H7 (cell line): ENCODE measurements around the gene ZNRF1. TPM values are rescaled to one million over a fixed set of nuclear protein-coding genes. Genes with fewer than 3 reads are reported as not detected.
"Not testable (repeated sequence)": the region's sequence is repeated elsewhere in the genome, so short reads cannot be mapped to it uniquely, and the experiment has no call there.

Source experiments
- DNase-seq: peaks from one replicate; pipeline ENCODE4 v3.0.0; 2012
- H3K27me3 ChIP-seq: 2 replicates; pipeline ENCODE4 v1.6.0; 2011; ENCODE audit warnings: mild to moderate bottlenecking, low read length; ENCODE audit not compliant: control insufficient read depth, insufficient read depth
- H3K36me3 ChIP-seq: replicated peaks from 2 replicates; pipeline ENCODE4 v1.5.1; 2011; ENCODE audit warnings: low read length; ENCODE audit not compliant: control insufficient read depth, insufficient read depth
- H3K4me3 ChIP-seq: 2 replicates; pipeline ENCODE4 v1.5.1; 2011; ENCODE audit warnings: low read depth, mild to moderate bottlenecking, control low read depth, low read length, moderate library complexity; ENCODE audit not compliant: insufficient read depth
- total RNA-seq: library from RNA; depleted of rRNA; stranded (reverse); fragments of >200 nt; shearing (Covaris generic); gene quantifications from 2 replicates; pipeline ENCODE4 v1.2.3, GENCODE V29; 2014

The ZNRF1 gene
- total RNA-seq, 1 experiment from 2014 or later: 37.3 TPM

GRCh38 chr16:75114946-75115825, 116.4 kb downstream of the ZNRF1 start:
- no peaks in the 10 kb centered on the region; the same call in 1 of the 2 replicates for H3K36me3 ChIP-seq
- no peak overlapping the region for H3K4me3 ChIP-seq
- peak; percentile 59 for DNase-seq
- H3K27me3 ChIP-seq: no peaks in the 10 kb centered on the region

GRCh38 chr16:75116081-75116910, 117.5 kb downstream of the ZNRF1 start, which contains the start of gene LDHD:
TSS of gene LDHD (minus strand) at chr16:75116780. CDS start at chr16:75116720, 60 bp downstream.
- H3K36me3 ChIP-seq: no peaks in the 10 kb centered on the region; the same call in 1 of the 2 replicates
- peak; percentile 82 for DNase-seq
- no peaks in the 10 kb centered on the region for H3K27me3 ChIP-seq
- H3K4me3 ChIP-seq: peak within 1 kb of the TSS; percentile 40

- Histone ChIP-seq H3K27me3 (no peaks in the 10 kb centered on the region), H3K4me3 (no peak overlapping the region), H3K36me3 (no peaks in the 10 kb centered on the region; the same call in 1 of the 2 replicates)
- DNase-seq: no peak
These were observed 118.1 kb downstream of the ZNRF1 start for GRCh38 chr16:75116911-75117245.

GRCh38 chr16:75118943-75119539, 120.2 kb downstream of the ZNRF1 start:
- DNase-seq: no peak
- Histone ChIP-seq H3K4me3 (no peak overlapping the region), H3K27me3 (no peaks in the 10 kb centered on the region), H3K36me3 (no peaks in the 10 kb centered on the region)

- Histone ChIP-seq H3K27me3 (no peaks in the 10 kb centered on the region), H3K4me3 (no peak overlapping the region), H3K36me3 (no peaks in the 10 kb centered on the region)
- no peak for DNase-seq
These were observed 121.4 kb downstream of the ZNRF1 start for GRCh38 chr16:75120253-75120652.

GRCh38 chr16:75121949-75122568, 123.2 kb downstream of the ZNRF1 start:
- Histone ChIP-seq H3K4me3 (no peak overlapping the region), H3K36me3 (no peaks in the 10 kb centered on the region), H3K27me3 (no peaks in the 10 kb centered on the region)
- DNase-seq: no peak

- Histone ChIP-seq H3K27me3 (no peaks in the 10 kb centered on the region), H3K36me3 (no peaks in the 10 kb centered on the region), H3K4me3 (no peak overlapping the region)
- DNase-seq: no peak
These were observed 123.8 kb downstream of the ZNRF1 start for GRCh38 chr16:75122609-75123008.

GRCh38 chr16:75127713-75128415, 129.0 kb downstream of the ZNRF1 start:
- no peaks in the 10 kb centered on the region for H3K36me3 ChIP-seq
- no peak overlapping the region for H3K4me3 ChIP-seq
- H3K27me3 ChIP-seq: no peaks in the 10 kb centered on the region
- no peak for DNase-seq

- not testable (repeated sequence) for DNase-seq, H3K27me3 ChIP-seq, H3K36me3 ChIP-seq, H3K4me3 ChIP-seq
These were observed 130.8 kb downstream of the ZNRF1 start for GRCh38 chr16:75129421-75130149.

- DNase-seq: no peak
- no peaks in the 10 kb centered on the region for H3K27me3 ChIP-seq
- no peaks in the 10 kb centered on the region for H3K36me3 ChIP-seq
- H3K4me3 ChIP-seq: no peak overlapping the region
These were observed 131.4 kb downstream of the ZNRF1 start for GRCh38 chr16:75130150-75130771.

GRCh38 chr16:75131081-75131480, 132.3 kb downstream of the ZNRF1 start:
- no peak for DNase-seq

GRCh38 chr16:75138233-75138632, 139.4 kb downstream of the ZNRF1 start:
- no peaks in the 10 kb centered on the region for H3K27me3 ChIP-seq
- H3K36me3 ChIP-seq: no peaks in the 10 kb centered on the region
- H3K4me3 ChIP-seq: no peak overlapping the region
- no peak for DNase-seq

More at GRCh38 chr16:75131081-75131480, 132.3 kb downstream of the ZNRF1 start:
- H3K4me3 ChIP-seq: no peak overlapping the region
- H3K36me3 ChIP-seq: no peaks in the 10 kb centered on the region
- no peaks in the 10 kb centered on the region for H3K27me3 ChIP-seq

- no peak overlapping the region for H3K4me3 ChIP-seq
- H3K36me3 ChIP-seq: no peaks in the 10 kb centered on the region
- DNase-seq: peak; percentile 71
- no peaks in the 10 kb centered on the region for H3K27me3 ChIP-seq
These were observed 139.8 kb downstream of the ZNRF1 start for GRCh38 chr16:75138636-75139035.
